IPS DF 6.9 (cell line): ENCODE results near the gene WARS2.

Experiments
- DNase-seq: peaks from one replicate; pipeline ENCODE4 v3.0.0-alpha.2; 2013; ENCODE audit warnings: low read depth, low spot score
- H3K27ac ChIP-seq: one replicate; pipeline ENCODE4 v1.5.1; 2013; ENCODE audit warnings: low read length, control low read depth
- H3K27me3 ChIP-seq: 2 replicates; pipeline ENCODE4 v1.6.1; 2013; ENCODE audit warnings: mild to moderate bottlenecking, low read length; ENCODE audit not compliant: control insufficient read depth, insufficient read depth
- H3K36me3 ChIP-seq: 2 replicates; pipeline ENCODE4 v1.6.1; 2013; ENCODE audit warnings: low read length; ENCODE audit not compliant: control insufficient read depth, insufficient read depth
- H3K4me1 ChIP-seq: 2 replicates; pipeline ENCODE4 v1.6.1; 2013; ENCODE audit warnings: low read length; ENCODE audit not compliant: control insufficient read depth, insufficient read depth
- H3K4me3 ChIP-seq: 2 replicates; pipeline ENCODE4 v1.5.1; 2013; ENCODE audit warnings: mild to moderate bottlenecking, low read length
- H3K9me3 ChIP-seq: 2 replicates; pipeline ENCODE4 v1.6.1; 2013; ENCODE audit warnings: low read length, inconsistent platforms; ENCODE audit not compliant: control insufficient read depth, insufficient read depth
- WGBS: extraction: QIAGEN DNeasy Blood & Tissue Kit; methylation state at CpG from one replicate; pipeline ENCODE4 v1.1.7; 2013; ENCODE audit warnings: mixed read lengths, missing lambda C conversion rate; ENCODE audit not compliant: insufficient read length, insufficient coverage; 5-methylcytosine and 5-hydroxymethylcytosine counted together

The WARS2 gene

DNA sequence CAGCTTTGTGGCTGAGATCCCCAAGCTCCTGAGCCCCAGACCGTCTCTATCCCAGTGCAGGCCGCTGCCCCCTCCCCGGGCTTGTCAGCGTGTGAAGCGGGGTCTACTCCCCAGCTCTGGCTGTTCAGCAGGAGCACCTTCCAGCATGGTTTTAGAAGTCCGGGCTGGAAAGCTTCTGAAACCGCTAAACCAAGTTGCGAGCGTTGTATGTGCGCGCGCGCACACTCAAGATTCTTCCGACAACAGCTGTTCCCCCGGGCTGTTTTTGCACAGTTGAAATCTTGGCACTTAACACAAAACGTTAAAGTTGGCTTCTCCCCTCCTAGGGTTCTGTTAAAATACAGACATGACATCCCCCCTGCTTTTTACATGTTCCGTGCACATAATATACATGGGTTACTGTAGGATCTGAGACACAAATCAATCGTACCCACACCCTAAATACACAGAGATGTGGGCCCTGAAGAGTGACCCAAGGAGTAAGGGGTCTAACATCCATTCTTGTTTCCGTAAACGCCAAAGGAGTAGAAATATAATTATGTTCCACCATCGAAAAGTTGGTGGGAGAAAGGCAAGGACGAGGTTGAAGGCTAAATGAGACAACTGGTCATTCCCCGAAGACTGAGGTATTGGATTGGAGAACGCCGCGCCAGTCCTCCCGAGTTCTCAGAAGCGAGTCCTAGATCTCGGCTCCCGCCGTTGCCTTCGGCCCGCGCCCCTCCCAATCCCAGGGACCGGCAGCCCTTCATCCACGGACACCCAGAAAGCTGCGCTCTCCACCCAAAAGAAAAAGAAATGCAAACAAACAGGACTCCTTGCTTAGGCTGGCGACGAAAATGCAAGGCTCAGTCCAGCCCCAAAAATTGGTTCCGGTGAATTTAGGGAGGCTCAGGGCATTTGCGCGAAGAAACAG, 153.6 kb downstream of the WARS2 start:
- Histone ChIP-seq H3K27me3 (peaks cover 92% of the 10 kb centered on the region), H3K9me3 (no peaks in the 10 kb centered on the region), H3K4me3 (peak overlapping the region; percentile 19; the same call in 1 of the 2 replicates), H3K36me3 (no peaks in the 10 kb centered on the region), H3K27ac (no peak overlapping the region), H3K4me1 (peaks cover 16% of the 10 kb centered on the region)
- WGBS, result no CpG with 5 or more reads among the region's 42 CpGs
- no peak for DNase-seq

DNA sequence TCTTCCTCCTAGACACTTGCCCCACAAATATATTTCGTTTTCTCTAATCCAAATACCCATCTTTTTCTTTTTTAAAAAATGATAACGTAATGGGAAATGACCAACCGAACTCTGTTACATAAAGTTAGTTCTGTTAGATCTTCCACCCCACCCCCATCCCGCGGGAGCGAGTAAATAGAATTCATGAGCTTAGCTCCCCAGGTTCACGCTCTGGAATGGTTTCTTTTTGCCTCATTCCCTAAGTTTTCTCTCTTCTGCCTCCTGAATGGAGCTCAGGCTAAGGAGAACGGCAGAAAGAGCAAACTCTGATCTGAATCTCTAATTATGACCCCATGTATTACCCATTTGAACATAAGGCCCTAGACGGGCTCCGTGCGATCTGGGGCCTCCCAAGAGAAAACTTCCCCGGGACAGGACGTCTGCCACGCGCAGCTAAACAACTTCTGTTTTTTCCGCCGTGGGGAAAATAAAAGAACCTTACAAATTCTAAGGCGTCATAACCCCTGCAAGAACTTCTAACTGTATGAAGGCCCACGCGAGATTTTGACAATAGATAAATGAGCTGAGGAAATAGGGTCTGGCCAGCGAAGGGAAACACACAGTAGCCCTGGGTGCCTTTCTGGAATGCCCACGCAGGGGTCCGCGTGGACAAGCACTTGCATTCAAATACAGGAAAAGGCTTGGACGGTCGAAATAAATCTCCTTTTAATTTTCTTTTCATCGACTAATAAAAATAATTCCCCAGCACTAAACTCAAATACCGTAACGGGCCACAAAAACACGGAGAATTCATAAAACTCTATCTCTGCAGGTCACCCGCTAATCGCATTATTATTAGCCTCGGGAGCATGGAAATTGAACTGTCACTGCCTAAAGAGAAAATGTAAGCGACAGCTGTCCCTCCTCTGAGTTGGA, 154.6 kb downstream of the WARS2 start:
- Histone ChIP-seq H3K9me3 (no peaks in the 10 kb centered on the region), H3K4me1 (peaks cover 16% of the 10 kb centered on the region), H3K27ac (no peak overlapping the region), H3K36me3 (no peaks in the 10 kb centered on the region), H3K27me3 (peaks cover 92% of the 10 kb centered on the region), H3K4me3 (no peak overlapping the region)
- no peak for DNase-seq
- no CpG with 5 or more reads among the region's 34 CpGs for WGBS

DNA sequence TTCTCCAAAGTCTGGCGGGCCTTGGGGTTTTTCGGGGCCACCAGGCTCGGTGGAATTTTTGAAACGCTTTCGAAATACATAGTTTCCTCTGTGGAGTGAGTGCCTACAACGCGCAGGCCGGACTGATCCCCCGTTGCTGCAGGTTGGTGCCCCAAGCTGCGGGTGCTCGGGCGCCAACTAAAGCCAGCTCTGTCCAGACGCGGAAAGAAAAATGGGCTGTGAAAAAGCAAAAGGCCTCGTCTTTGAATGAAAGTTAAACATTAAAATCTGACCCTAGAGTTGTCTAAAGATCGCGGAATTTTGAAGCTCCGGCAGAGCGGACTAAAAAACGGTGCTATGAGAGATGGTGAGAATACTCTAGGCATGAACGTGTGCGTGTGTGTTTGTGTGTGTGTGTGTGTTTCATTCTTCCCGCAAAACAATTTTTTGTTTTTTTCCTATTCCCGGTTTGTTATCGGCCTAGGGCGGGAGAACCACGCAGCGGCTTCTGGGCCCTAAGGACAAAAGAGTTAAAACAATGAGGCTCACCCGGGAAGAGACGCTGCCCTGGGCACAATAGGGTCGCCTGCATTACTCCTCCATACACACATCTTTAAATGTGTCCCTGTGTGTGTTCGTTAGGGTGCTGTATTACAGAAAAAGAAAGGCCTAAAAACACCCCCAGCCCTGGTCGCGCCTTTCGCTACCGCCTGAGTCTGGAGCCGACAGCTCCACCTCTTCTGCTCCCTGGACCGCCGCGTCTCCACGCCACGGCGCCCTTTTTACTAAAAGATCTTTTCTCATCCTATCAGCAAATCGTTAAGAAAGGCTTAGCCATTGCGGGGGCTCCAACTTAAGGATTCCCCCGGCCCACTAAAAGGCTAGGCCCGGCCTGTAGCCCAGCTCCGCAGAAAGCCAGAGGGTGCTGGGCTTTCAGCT, 155.5 kb downstream of the WARS2 start:
- no peak overlapping the region for H3K27ac ChIP-seq
- DNase-seq, result no peak
- H3K36me3 ChIP-seq, result no peaks in the 10 kb centered on the region
- peaks cover 90% of the 10 kb centered on the region for H3K27me3 ChIP-seq
- peaks cover 16% of the 10 kb centered on the region for H3K4me1 ChIP-seq
- H3K4me3 ChIP-seq, result no peak overlapping the region
- no peaks in the 10 kb centered on the region for H3K9me3 ChIP-seq
- WGBS, result no CpG with 5 or more reads among the region's 48 CpGs

DNA sequence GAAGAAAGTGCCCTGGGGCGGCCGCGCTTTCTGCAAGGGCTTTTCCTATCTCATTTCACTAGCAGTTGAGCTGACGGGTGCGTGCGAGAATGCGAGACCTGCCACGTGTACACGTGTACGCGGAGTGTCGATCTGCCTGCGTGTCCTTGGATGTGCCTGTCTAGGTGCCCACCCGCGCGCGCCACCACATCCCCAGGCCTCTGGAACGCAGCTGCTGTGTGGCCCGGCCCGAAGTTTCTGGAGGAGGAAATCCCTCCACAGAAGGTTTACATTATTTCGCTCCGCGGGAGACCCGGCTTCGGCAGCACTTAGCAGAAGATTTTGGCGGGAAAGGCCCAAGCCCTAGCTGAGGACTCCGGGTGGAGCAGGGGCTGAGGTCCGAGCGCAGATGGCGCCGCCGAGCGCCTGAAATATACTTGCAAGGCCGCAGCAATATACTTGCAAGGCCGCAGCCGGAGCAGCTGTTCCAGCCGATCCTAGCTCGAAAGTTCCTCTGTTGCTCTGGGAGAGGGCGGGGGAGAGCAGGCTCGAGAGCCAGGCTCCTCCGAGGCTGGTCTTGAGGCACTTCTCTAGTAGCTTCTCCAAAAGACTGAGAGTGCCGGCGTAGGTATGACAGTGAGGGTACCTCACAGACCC, 156.2 kb downstream of the WARS2 start:
- no CpG with 5 or more reads among the region's 43 CpGs for WGBS

DNA sequence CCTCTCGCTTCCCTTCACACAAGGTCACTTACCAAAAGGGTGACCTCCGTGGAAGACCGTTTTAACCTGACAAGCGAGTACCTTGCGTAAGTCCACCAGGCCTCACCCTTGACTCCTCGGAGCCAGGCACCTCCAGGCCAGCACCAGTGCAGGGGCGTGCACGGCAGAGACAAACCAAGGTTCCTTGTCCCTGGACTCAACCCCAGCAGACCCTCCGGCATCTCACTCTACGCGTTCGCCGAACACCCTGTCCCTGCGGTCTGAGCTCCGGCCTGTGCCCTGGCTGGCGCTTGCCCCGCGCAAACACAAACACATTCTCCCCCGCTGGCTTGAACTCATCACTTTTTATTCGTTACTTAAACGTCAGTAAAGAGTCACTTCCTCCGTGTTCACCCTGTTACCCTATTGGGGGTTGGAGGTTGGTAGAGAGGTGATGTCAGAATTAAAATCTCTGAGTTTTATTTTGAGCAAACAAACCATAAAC, 156.9 kb downstream of the WARS2 start:
- DNase-seq, result no peak
- no peak overlapping the region for H3K4me3 ChIP-seq
- peaks cover 14% of the 10 kb centered on the region for H3K4me1 ChIP-seq
- H3K27me3 ChIP-seq, result peaks cover 89% of the 10 kb centered on the region
- no peaks in the 10 kb centered on the region for H3K9me3 ChIP-seq
- no peaks in the 10 kb centered on the region for H3K36me3 ChIP-seq
- no peak overlapping the region for H3K27ac ChIP-seq
- WGBS, result no CpG with 5 or more reads among the region's 22 CpGs

More for the DNA sequence above, 156.2 kb downstream of the WARS2 start:
- no peak for DNase-seq
- Histone ChIP-seq H3K27ac (no peak overlapping the region), H3K9me3 (no peaks in the 10 kb centered on the region), H3K4me1 (peaks cover 16% of the 10 kb centered on the region), H3K36me3 (no peaks in the 10 kb centered on the region), H3K27me3 (peaks cover 89% of the 10 kb centered on the region), H3K4me3 (no peak overlapping the region)

DNA sequence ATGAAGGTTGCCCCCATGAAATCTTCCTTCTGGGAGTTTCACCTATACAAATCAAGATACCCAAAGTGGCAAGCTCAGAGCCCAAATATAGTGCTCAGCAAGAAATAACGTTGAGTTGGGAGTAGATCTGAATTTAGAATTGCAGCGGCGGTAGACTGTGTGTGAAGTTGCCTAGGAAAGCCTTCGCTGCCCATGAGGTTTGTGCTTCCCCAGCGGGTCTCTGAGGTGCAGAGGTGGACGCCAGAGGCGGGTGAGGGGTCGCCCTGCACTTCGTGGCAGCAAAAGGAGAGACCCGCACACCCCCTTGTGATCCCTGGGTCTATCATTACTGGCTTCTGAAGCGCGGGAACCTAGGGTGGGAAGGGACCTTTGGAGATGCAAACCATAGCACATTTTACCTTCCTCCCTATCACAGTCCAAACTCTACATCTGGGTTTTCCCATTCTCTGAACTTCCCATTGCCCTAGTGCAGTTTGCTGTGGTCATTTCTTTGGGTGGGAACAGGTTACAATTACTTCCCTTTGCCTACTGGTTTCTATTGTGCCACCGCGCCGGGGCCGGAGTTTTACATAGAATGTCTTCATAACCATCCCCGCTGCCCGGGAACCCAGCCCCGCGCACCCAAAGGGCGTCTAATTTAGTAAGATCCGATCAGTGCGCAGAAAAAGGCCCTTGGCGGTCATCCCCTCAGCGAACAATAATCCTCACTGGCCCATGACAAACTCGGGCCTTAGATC, 157.5 kb downstream of the WARS2 start:
- no peaks in the 10 kb centered on the region for H3K36me3 ChIP-seq
- H3K4me1 ChIP-seq, result peaks cover 12% of the 10 kb centered on the region
- H3K9me3 ChIP-seq, result no peaks in the 10 kb centered on the region
- H3K27ac ChIP-seq, result no peak overlapping the region
- DNase-seq, result no peak
- peaks cover 86% of the 10 kb centered on the region for H3K27me3 ChIP-seq
- no CpG with 5 or more reads among the region's 26 CpGs for WGBS
- no peak overlapping the region for H3K4me3 ChIP-seq

DNA sequence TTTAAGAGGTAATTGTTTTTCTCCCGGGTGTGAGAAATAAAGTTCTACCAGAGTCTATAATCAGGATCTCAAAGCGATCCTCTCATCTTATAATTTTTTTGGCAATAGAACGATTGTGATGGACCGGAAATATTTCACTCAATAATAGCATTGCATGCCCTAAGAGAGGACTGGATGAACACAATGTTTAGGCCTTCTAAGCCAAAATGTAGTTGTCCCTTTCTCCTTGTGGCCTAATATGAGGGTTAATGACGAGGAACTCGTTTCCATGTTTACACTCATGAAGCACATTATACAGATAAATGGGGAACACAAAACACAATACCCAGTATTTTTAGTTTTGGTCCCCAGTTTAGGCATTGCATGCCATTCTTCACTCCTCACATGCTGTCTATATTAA, 158.2 kb downstream of the WARS2 start:
- no peak overlapping the region for H3K27ac ChIP-seq
- WGBS, result no CpG with 5 or more reads among the region's 6 CpGs
- peaks cover 9% of the 10 kb centered on the region for H3K4me1 ChIP-seq
- DNase-seq, result no peak
- H3K9me3 ChIP-seq, result no peaks in the 10 kb centered on the region
- H3K27me3 ChIP-seq, result peaks cover 89% of the 10 kb centered on the region
- no peaks in the 10 kb centered on the region for H3K36me3 ChIP-seq
- no peak overlapping the region for H3K4me3 ChIP-seq

DNA sequence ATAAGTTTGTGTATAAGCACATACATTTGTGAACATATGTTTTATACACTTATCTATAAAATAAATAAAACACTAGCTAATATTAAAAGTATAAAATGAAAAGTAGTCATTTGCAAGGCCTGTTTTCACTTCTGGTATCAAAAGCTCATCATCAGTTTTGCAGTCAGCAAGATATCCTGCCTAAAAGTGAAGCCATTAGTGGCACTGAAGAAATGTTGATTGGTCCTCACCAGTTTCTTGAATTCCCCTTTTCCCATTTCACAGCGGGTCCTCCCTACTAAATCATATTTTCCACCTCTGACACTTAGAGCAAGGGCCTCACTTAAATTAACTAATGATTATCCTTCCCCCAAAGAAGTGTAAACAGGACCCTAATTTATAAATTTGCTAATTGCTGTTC, 159.0 kb downstream of the WARS2 start:
- no peak for DNase-seq
- Histone ChIP-seq H3K4me1 (peaks cover 6% of the 10 kb centered on the region), H3K27ac (no peak overlapping the region), H3K4me3 (no peak overlapping the region), H3K36me3 (no peaks in the 10 kb centered on the region), H3K9me3 (no peaks in the 10 kb centered on the region), H3K27me3 (peaks cover 81% of the 10 kb centered on the region)
- no CpG with 5 or more reads among the region's 1 CpG for WGBS
